Measurements from ENCODE around the gene ARHGAP21.

DNA sequence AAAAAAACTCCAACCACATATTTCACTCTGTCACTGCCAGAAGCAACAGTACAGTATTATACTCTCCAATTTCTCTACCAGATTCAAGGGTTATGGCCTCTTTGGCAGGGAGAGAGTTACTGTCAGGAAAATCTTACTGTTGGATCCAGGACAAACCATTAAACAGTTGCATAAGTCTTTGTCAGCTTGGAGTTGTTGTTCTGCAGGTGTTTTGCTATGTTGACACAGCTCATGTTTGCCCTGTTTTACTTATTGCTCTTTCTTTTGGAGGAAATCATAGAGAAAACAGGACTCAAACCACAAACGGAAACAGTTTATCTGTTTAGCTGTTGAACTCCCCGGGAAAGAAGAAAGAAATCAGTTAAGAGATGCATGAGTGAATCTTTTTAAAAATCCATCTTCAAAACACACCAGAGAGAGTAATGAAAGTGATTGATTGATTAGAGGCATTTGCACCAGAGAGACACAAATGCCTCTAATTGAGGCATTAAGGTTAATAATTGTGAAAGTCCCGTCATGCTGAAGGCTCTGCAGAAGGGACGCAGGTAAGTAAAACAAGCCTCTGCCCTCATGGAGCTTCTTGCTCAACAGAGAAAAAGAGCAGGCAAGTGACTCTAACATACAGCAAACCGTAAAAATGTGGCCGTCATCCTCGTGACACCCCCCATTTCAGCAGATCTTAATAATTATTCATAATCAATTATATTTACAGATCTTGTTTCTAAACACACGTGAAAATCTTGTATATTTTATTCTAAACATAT, 38.7 kb upstream of the ARHGAP21 start:
- TF ChIP-seq POLR2A (IDR thresholded peaks at IDR 0.05) (no peak), POLR2AphosphoS5 (IDR thresholded peaks at IDR 0.05) (no peak), EP300 (IDR thresholded peaks at IDR 0.05) (no peak)
- TF ChIP-seq, protein P1, sequence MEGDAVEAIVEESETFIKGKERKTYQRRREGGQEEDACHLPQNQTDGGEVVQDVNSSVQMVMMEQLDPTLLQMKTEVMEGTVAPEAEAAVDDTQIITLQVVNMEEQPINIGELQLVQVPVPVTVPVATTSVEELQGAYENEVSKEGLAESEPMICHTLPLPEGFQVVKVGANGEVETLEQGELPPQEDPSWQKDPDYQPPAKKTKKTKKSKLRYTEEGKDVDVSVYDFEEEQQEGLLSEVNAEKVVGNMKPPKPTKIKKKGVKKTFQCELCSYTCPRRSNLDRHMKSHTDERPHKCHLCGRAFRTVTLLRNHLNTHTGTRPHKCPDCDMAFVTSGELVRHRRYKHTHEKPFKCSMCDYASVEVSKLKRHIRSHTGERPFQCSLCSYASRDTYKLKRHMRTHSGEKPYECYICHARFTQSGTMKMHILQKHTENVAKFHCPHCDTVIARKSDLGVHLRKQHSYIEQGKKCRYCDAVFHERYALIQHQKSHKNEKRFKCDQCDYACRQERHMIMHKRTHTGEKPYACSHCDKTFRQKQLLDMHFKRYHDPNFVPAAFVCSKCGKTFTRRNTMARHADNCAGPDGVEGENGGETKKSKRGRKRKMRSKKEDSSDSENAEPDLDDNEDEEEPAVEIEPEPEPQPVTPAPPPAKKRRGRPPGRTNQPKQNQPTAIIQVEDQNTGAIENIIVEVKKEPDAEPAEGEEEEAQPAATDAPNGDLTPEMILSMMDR (IDR thresholded peaks at IDR 0.05): no peak
